ENCODE measurements around the gene COL23A1.

GRCh38 chr5:178413988-178414387 lies 176.2 kb downstream of the COL23A1 start:
- TF ChIP-seq CTCF (optimal IDR thresholded peaks at IDR 0.05 in 1 of 3, IDR thresholded peaks at IDR 0.05 in 1 of 3, conservative IDR thresholded peaks at IDR 0.05 in 1 of 3; ENCODE audit: extremely low read depth in 1 of 3, insufficient read depth in 2 of 3, low read length in 3 of 3): no peak
- TF ChIP-seq EZH2 (IDR thresholded peaks at IDR 0.05; ENCODE audit: low read length): no peak
